Activated CD8-positive, alpha-beta T cell treated with anti-CD3 and anti-CD28 coated beads for 36 hours (primary cell): ENCODE results near the gene UTP3. TPM values are rescaled to one million over a fixed set of nuclear protein-coding genes. Genes with fewer than 3 reads are reported as not detected.
"Not testable (repeated sequence)": the region's sequence is repeated elsewhere in the genome, so short reads cannot be mapped to it uniquely, and the experiment has no call there.

Source experiments
- ATAC-seq: fragments of 200-7000 bp; cut with Tn5 transposase; one replicate; pipeline ENCODE4 v1.10.0; 2021; ENCODE audit warnings: mild to moderate bottlenecking, moderate library complexity
- CTCF ChIA-PET: fragments of 350-600 bp; sonication (Branson Sonifier 250); formaldehyde crosslinking; loops from one replicate; lab custom pipeline; 2021; ENCODE audit warnings: antibody characterized with exemption; lab: Charles Lee
- POLR2A ChIA-PET: fragments of 350-600 bp; sonication (Branson Sonifier 250); formaldehyde crosslinking; loops from one replicate; lab custom pipeline; 2021; ENCODE audit warnings: antibody characterized with exemption; lab: Charles Lee
- DNase-seq: peaks from one replicate; pipeline ENCODE4 v3.0.0-alpha.2; 2020
- H3K27ac Mint-ChIP-seq: one replicate; pipeline ENCODE4 v1.8.0; 2021; ENCODE audit warnings: mild to moderate bottlenecking, mixed read lengths
- H3K27me3 Mint-ChIP-seq: one replicate; pipeline ENCODE4 v1.8.0; 2021; ENCODE audit warnings: mixed read lengths
- H3K36me3 Mint-ChIP-seq: one replicate; pipeline ENCODE4 v1.8.0; 2021; ENCODE audit warnings: low read depth, mixed read lengths
- H3K4me1 Mint-ChIP-seq: one replicate; pipeline ENCODE4 v1.8.0; 2021; ENCODE audit warnings: low read depth, mixed read lengths
- H3K4me3 Mint-ChIP-seq: one replicate; pipeline ENCODE4 v1.8.0; 2021; ENCODE audit warnings: mild to moderate bottlenecking, moderate library complexity, mixed read lengths
- H3K9me3 Mint-ChIP-seq: one replicate; pipeline ENCODE4 v1.8.0; 2021; ENCODE audit warnings: mixed read lengths
- intact Hi-C: fragments of 100-400 bp; cut with micrococcal nuclease; formaldehyde crosslinking; loops from one replicate; pipeline ENCODE4 v1.10.0; 2022
- total RNA-seq, 2 experiments: library from RNA; stranded (reverse); gene quantifications; one replicate each; pipeline ENCODE4 v1.2.3, GENCODE V29; 2021
- TF ChIP-seq, protein P1 (sequence below): fragments of 200-600 bp; IDR thresholded peaks from one replicate; pipeline ENCODE4 v1.8.0; 2022; ENCODE audit warnings: antibody characterized with exemption, mild to moderate bottlenecking

UTP3 gene
- total RNA-seq, 2 experiments from 2014 or later, result 31.0 to 33.5 TPM

GRCh38 chr4:70722199-70722791, 34.0 kb downstream of the UTP3 start:
- H3K4me3 Mint-ChIP-seq, result peak overlapping the region; percentile 0
- DNase-seq, result peak; percentile 63
- intact Hi-C loops, result no loop called here
- H3K27me3 Mint-ChIP-seq, result no peaks in the 10 kb centered on the region
- peaks cover 21% of the 10 kb centered on the region for H3K4me1 Mint-ChIP-seq
- H3K27ac Mint-ChIP-seq, result peak overlapping the region; percentile 37
- peak; percentile 97 for ATAC-seq
- H3K36me3 Mint-ChIP-seq, result no peaks in the 10 kb centered on the region
- ChIA-PET CTCF (interaction anchor here (0.9 to 2.9 kb wide), 5 partner anchors 8 to 70 kb away, joined by 3 to 23 read pairs (median 4); no protein-coding TSS in a partner anchor), POLR2A (interaction anchor here (1.0 to 2.3 kb wide), 2 partner anchors 16 to 18 kb away, joined by 3 to 8 read pairs; no protein-coding TSS in a partner anchor)
- H3K9me3 Mint-ChIP-seq, result no peaks in the 10 kb centered on the region
- TF ChIP-seq, protein P1, sequence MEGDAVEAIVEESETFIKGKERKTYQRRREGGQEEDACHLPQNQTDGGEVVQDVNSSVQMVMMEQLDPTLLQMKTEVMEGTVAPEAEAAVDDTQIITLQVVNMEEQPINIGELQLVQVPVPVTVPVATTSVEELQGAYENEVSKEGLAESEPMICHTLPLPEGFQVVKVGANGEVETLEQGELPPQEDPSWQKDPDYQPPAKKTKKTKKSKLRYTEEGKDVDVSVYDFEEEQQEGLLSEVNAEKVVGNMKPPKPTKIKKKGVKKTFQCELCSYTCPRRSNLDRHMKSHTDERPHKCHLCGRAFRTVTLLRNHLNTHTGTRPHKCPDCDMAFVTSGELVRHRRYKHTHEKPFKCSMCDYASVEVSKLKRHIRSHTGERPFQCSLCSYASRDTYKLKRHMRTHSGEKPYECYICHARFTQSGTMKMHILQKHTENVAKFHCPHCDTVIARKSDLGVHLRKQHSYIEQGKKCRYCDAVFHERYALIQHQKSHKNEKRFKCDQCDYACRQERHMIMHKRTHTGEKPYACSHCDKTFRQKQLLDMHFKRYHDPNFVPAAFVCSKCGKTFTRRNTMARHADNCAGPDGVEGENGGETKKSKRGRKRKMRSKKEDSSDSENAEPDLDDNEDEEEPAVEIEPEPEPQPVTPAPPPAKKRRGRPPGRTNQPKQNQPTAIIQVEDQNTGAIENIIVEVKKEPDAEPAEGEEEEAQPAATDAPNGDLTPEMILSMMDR, result no peak

- TF ChIP-seq, protein P1, result no peak
- POLR2A ChIA-PET, result no interaction called here
Observed at GRCh38 chr4:70724463-70724862, 36.1 kb downstream of the UTP3 start.

GRCh38 chr4:70725633-70726032, 37.3 kb downstream of the UTP3 start:
- DNase-seq (no peak), ATAC-seq (no peak)
- ChIA-PET CTCF (interaction anchor here (0.8 kb wide), 1 partner anchor 300 kb away, joined by 3 read pairs; no protein-coding TSS in a partner anchor), POLR2A (no interaction called here)
- TF ChIP-seq, protein P1, result no peak
- H3K27me3 Mint-ChIP-seq, result no peaks in the 10 kb centered on the region
- H3K27ac Mint-ChIP-seq, result no peak overlapping the region
- intact Hi-C loops, result no loop called here
- no peaks in the 10 kb centered on the region for H3K36me3 Mint-ChIP-seq
- H3K4me1 Mint-ChIP-seq, result peaks cover 21% of the 10 kb centered on the region
- no peak overlapping the region for H3K4me3 Mint-ChIP-seq
- H3K9me3 Mint-ChIP-seq, result no peaks in the 10 kb centered on the region

More at GRCh38 chr4:70724463-70724862, 36.1 kb downstream of the UTP3 start:
- Mint-ChIP-seq H3K4me3 (no peak overlapping the region), H3K27ac (no peak overlapping the region), H3K27me3 (no peaks in the 10 kb centered on the region), H3K36me3 (no peaks in the 10 kb centered on the region), H3K9me3 (no peaks in the 10 kb centered on the region), H3K4me1 (peaks cover 21% of the 10 kb centered on the region)
- ATAC-seq, result no peak
- intact Hi-C loops, result no loop called here
- CTCF ChIA-PET, result interaction anchor here (0.7 to 1.3 kb wide), 3 partner anchors 9 to 37 kb away, joined by 3 read pairs; no protein-coding TSS in a partner anchor
- DNase-seq, result no peak

- CTCF ChIA-PET, H3K27ac Mint-ChIP-seq, ATAC-seq, POLR2A ChIA-PET, H3K36me3 Mint-ChIP-seq, H3K9me3 Mint-ChIP-seq, H3K4me3 Mint-ChIP-seq, H3K27me3 Mint-ChIP-seq, intact Hi-C loops, DNase-seq: not testable (repeated sequence)
- H3K4me1 Mint-ChIP-seq, result peaks cover 20% of the 10 kb centered on the region
Observed at GRCh38 chr4:70726515-70726914, 38.2 kb downstream of the UTP3 start.

GRCh38 chr4:70728091-70728490, 39.8 kb downstream of the UTP3 start:
- intact Hi-C loops, result no loop called here
- POLR2A ChIA-PET, result no interaction called here
- H3K4me3 Mint-ChIP-seq, result no peak overlapping the region
- H3K27ac Mint-ChIP-seq, result no peak overlapping the region
- DNase-seq, result no peak
- H3K9me3 Mint-ChIP-seq, result no peaks in the 10 kb centered on the region
- H3K4me1 Mint-ChIP-seq, result peaks cover 11% of the 10 kb centered on the region
- TF ChIP-seq, protein P1, result no peak
- no peaks in the 10 kb centered on the region for H3K36me3 Mint-ChIP-seq
- ATAC-seq, result no peak
- H3K27me3 Mint-ChIP-seq, result no peaks in the 10 kb centered on the region
- CTCF ChIA-PET, result interaction anchor here (1.0 to 1.8 kb wide), 3 partner anchors 9 to 14 kb away, joined by 3 to 4 read pairs (median 3); no protein-coding TSS in a partner anchor

DNA sequence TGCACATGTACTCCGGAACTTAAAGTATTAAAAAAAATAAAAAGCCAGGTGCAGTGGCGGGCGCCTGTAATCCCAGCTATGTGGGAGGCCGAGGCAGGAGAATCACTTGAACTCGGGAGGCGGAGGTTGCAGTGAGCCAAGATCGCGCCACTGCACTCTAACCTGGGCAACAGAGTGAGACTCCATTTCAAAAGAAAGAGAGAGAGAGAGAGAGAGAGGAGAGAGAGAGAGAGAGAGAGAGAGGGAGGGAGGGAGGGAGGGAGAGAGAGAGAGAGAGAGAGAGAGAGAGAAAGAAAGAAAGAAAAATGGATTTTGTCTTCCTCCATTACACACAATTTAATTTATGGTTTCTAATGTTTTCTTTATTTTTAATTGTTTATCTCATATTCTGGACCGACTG, 44.5 kb downstream of the UTP3 start:
- POLR2A ChIA-PET, result not testable (repeated sequence)
- peaks cover 37% of the 10 kb centered on the region for H3K4me1 Mint-ChIP-seq

More for the DNA sequence above, 44.5 kb downstream of the UTP3 start:
- H3K36me3 Mint-ChIP-seq, H3K9me3 Mint-ChIP-seq, H3K27me3 Mint-ChIP-seq, DNase-seq, ATAC-seq, H3K4me3 Mint-ChIP-seq, H3K27ac Mint-ChIP-seq, intact Hi-C loops: not testable (repeated sequence)
- CTCF ChIA-PET, result interaction anchor here (2.5 kb wide), 1 partner anchor 44 kb away, joined by 8 read pairs; the partner anchor contains the start of gene UTP3
